GM19099 (cell line): ENCODE data around the gene FUBP3.

ENCODE experiments used
- POLR2A ChIP-seq: IDR thresholded peaks from 3 replicates; pipeline ENCODE4 v1.6.1; 2011; ENCODE audit warnings: low read depth; ENCODE audit not compliant: insufficient read length; ENCODE audit errors: extremely low read depth

The FUBP3 gene

DNA sequence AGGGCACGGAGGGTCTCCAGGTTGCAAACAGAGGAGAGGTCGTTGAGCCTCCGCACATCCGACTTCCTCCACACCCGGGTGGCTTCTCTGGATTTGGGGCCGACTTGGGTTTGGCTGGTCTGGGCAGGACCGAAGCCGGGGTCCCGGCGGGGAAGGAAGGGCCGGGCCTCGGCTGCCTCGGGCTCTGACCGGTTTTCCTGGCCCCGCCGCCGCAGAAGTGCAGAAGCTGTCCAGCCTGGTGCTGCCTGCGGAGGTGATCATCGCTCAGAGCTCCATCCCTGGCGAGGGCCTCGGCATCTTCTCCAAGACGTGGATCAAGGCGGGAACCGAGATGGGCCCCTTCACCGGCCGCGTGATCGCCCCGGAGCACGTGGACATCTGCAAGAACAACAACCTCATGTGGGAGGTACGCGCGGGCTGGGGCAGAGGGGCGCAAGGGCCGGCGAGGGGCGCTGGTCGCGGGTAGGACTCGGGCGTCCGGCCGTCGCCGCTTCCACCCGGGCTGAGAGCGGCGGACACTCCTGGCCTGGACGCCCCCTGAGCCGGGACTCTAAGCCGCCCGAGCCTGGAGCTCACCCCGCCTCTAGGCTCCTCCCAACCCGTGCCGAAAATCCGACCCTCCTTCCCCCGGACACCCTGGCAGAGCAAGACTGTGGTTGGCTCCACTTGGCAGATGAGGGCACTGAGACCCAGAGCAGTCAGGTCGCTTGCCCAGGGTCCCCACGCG is 87.2 kb downstream of the FUBP3 start:
- TF ChIP-seq POLR2A = no peak

DNA sequence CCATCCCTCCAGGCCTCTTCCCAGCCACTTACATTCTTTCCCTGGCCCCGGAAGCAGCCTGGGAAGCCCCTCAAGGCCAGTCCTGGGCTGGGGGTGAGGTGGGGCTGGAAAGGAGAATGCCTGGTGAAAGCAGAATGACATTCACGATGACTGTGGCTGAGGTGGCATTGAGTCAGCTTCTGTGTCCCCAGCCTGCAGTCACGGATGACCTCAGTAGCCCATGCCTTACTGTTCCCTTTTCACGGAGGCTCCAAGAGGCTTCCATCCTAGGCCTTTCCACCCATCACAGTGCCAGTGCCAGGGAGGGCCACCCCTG is 87.7 kb downstream of the FUBP3 start:
- no peak for TF ChIP-seq POLR2A

DNA sequence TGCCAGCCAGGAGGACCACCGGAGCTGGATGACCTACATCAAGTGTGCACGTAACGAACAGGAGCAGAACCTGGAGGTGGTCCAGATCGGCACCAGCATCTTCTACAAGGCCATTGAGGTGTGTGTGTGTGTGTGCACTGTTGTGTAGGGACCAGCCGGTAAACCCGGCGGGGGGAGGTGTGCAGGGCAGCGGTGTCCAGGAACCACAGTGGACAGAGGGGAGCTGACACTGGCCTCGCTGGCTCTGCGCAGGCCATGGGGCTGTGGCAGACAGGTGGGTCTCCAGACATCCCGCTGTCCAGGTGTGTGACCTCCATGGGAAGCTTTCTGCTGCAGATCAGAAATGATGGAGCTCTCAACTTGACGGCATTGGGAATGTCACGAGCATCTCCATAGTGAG is 88.8 kb downstream of the FUBP3 start:
- no peak for TF ChIP-seq POLR2A

DNA sequence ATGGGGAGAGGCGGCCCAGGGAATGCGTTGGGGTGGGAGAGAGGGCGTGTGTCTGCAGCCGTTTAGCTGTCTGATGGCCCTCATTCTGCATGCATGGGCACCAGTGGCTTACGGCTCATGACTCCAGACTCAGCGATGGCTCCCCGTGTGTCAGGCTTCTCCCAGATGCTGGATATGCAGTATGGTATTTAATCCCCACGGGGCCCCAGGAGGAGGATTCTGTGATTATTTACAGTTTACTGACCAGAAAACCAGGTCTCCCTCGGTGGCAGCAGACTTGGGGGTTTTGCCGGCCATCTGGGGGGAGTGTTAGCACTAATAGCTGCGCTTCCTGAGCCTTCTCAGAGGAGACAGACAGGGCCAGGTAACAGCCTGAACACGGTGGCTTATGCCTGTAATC is 89.3 kb downstream of the FUBP3 start:
- TF ChIP-seq POLR2A = no peak

DNA sequence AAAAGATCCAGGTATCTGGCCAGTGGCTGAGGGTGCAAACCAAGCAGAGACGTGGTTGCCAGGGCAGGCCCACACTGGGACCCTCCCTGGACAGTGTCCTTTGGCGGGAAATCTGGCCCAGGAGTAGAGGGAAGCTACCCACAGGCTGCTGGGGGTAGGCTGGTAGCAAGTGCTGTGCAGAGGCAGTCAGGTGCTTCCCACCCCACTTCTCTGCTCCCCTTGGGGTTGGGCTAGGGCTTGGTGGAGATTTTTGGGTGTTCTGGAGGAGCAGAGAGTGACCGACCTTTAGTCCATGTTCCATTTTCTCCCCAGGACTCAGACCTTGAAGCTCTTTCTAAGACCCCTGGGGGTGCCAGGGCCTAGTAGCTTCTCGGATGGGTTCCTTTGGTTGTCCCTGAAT is 90.6 kb downstream of the FUBP3 start:
- TF ChIP-seq POLR2A = no peak

DNA sequence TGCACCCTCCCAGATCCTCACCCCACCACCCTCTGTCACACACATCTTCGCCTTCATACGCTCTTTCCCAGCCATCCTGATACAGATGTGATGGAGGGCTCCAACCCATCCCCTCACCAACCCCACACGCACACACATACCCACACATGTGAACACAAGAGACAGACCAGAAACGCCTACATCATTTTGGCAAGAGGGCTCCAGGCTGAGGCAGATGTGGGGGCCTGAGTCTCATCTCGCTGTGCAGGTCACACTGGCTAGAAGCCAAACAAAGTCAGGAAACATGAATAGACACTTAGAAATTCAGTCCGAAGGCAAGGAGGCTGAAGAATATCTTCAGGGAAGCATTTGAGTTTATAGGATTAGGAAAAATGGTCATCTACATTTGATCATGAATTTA is 91.3 kb downstream of the FUBP3 start:
- no peak for TF ChIP-seq POLR2A

DNA sequence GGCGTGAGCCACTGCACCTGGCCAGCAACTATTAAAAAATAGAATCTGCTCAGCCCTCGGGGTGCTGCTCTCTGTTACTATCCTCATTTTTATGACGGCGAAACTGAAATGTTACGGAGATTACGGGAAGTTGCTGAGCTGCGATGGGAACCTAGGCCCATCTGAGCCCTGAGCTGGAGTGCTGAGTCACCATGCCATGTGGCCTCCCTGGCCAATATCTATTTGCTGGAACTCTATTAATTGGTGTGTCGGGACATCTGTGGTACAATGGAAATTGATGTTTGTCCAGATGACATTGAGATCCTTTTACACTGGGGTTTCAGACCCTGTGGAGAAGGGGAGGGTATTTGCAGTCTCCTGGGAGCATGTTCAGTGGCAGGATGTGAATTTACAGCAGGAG is 93.1 kb downstream of the FUBP3 start:
- TF ChIP-seq POLR2A = no peak

DNA sequence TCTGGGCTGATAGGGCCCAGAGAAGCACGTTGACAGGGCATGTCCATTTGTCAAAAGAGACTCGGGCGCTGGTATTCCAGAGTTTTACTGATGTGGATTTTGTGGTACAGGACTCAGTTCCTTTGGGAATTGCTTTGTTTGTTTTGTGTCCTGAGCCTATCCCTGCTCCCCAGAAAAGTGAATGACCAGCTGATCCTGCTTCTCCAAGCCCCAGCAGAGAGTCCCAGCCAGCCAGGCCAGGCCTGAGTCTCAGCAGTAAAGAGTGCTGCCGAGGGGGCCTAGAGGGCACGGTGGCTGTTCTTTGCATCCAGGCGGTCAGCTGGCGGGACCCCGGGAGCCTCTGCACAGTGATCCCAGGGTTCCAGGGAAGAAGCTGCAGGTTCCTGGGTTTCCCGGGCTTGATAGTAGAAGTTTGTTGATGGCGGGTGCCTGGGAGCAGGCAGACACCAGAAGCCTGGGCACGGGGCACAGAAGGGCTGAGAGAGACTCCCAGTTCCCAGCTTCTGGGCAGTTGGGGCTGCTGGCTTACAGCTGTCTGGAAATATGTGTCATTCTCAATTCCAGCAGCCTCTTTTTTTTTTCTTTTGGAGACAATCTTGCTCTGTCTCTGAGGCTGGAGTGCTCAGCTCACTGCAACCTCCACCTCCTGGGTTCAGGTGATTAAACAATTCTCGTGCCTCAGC is 93.7 kb downstream of the FUBP3 start:
- TF ChIP-seq POLR2A = no peak

DNA sequence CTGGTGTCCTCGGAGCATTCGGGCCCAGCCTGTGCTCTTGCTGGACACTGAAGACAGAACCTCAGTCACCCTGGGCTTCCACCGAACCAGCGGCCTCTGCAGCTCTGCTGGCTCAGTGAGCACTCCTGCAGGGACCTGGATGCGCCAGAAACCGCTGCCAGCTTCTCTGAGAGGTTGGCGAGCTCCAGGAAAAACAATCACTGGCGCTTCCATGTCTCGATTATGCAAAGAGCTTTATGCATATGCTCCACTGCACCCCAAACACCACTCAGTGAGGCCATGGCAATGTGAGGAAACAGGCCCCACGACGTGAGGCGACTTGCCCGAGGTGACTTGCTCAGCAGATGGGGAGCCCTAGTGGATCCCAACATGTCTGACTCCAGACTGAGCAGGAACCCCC is 96.0 kb downstream of the FUBP3 start:
- TF ChIP-seq POLR2A = no peak

DNA sequence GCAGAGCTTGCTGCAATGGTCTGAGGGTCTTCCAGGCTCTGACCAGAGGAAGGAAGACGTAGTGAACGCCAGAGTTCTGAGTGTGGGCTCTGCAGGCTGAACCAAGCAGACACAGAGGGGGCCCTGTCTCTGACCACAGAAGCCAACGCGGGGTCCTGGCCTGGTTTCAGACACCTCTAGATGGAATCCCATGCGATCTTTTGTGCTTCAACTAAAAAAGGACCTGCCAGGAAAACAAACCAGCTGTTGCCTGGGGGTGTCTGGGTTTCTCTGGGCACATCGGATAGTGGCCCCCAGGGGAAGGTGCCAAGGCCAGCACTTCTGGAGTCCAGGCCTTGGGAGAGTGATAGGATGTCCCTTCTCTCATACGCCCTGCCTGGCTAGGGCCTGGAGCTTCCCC is 97.9 kb downstream of the FUBP3 start:
- no peak for TF ChIP-seq POLR2A

DNA sequence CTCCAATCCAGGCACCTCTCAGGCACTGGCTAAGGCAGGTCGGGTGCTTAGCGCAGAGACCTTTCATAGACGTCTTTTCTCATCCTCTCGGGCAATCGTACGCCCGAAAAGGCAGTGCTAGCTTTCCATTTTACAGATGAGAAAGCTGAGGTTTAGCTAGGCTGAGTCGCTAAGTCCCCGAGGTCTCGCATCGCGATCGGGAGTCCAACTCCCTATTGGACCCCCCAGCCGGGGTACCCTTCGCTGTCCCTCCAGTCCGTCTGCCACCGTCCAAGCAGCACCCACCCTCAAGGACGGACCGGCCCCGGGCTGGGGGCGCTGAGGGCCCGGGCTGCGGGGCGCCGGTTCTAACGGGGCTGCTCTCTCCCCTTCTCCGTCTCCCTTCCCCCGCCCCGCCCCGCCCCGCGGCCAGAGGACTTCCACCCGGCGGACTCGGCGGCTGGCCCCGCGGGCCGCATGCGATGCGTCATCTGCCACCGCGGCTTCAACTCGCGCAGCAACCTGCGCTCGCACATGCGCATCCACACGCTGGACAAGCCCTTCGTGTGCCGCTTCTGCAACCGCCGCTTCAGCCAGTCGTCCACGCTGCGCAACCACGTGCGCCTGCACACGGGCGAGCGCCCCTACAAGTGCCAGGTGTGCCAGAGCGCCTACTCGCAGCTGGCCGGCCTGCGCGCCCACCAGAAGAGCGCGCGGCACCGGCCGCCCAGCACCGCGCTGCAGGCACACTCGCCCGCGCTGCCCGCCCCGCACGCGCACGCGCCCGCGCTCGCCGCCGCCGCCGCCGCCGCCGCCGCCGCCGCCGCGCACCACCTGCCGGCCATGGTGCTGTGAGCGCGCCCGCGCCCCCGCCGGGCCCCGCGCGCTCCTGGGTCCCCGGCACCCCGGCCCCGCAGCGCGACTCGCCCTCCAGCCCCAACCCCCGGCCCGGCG is 101.7 kb downstream of the FUBP3 start:
- TF ChIP-seq POLR2A = no peak

DNA sequence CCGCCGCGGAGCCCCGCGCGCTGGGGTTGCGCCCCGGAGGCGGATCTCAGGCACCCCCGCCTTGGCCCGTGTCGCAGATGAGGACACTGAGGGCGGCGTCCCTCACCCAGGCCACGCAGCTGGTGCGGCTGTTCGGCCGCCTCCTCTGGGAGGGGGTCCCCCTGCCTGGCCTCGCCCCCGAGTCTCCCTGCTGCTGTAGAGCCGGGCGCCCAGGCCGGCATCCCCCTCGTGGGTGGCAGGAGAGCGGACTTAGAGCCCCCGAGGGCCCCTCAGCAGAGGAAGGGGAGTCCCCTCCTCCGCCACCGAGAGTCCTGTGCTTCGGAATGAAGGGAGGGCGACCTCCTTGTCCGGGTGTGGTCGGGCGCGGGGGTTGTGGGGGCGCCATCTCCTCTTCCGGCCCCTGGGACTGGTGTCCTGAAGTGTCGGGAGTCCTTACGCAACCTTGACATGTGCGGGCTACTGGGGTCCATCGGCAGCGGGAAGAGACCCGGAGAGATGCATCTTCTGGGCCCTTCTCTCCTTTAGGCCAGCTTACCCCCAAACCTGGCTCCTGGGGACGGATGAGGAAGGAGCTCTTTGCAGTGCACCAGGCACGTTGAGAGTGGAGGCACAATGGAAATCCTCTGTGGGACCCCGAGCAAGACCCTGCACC is 102.5 kb downstream of the FUBP3 start:
- TF ChIP-seq POLR2A = no peak

DNA sequence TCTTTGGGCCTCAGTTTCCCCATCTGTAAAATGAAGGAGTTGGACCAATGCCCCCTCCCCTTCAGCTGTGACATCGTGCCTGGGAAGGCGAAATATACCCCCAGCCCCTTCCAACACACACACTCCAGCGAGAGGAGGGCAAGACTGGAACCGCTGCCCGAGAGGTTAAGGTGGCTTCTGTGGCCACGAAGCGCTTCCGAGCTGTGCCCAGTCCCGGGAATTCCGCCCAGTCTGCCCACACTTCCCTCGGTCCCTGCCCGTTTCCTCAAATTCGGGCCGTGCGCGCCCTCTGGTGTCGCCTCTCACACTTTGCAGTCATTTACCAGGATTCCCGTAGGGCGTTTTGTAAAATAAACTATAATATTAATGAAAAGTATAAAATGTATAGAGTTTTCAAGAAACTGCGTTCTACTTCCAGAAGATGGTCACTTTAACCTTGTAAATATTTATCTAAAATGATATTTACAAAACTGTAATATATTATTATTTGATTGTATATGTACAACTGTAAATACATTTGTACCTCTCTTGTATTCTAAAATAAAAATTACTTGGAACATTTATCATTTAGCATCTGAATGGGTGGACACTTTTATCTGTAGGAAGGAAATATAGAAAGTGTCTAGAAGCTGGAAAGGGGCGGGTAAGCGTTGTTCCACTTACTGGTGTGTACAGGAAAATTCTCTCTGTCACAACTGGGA is 103.2 kb downstream of the FUBP3 start:
- no peak for TF ChIP-seq POLR2A

DNA sequence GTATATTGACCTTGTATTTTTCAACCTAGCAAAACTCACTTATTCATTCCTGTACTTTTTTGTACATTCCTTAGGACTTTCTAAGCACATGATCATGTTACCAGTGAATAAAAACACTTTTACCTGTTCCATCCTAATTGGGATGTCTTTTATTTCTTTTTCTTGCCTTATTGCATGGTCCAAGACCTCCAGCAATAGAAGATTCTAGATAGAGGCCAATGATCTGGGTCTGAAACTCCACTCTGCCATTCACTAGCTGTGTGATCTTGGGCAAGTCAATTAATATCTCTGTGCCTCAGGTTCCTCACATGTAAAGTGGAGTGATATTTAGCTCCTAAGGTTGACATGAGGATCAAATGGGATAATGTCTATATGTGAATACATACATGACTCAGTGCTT is 105.7 kb downstream of the FUBP3 start:
- TF ChIP-seq POLR2A = no peak

DNA sequence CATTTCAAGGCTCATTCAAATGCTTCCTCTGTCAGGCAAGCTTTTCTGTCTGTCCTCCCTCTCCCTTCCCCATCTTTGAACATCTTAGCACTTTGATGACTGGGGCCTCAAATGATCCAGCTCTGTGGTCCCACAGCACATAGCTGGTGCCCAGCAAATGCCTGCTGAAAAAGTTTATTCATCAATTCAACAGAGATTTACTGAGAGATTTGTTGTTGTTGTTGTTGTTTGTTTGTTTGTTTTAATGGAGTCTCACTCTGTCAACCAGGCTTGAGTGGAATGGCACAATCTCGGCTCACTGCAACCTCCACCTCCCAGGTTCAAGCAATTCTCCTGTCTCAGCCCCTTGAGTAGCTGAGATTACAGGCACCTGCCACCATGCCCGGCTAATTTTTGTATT is 108.2 kb downstream of the FUBP3 start:
- no peak for TF ChIP-seq POLR2A
